Activated T-helper 17 cell treated with anti-CD3 and anti-CD28 coated beads, Interleukin-2, amount 50 U/mL, for 72 hours (primary cell): ENCODE results near the gene PPHLN1. TPM values are rescaled to one million over a fixed set of nuclear protein-coding genes. Genes with fewer than 3 reads are reported as not detected.

Source experiments
- ATAC-seq: fragments of 150-1000 bp; cut with Tn5 transposase; replicated peaks from 2 replicates; pipeline ENCODE4 v1.10.0; 2021; ENCODE audit warnings: mild to moderate bottlenecking, moderate library complexity
- H3K27ac Mint-ChIP-seq: one replicate; pipeline ENCODE4 v1.8.0; 2022; ENCODE audit warnings: mixed read lengths
- H3K27me3 Mint-ChIP-seq: one replicate; pipeline ENCODE4 v1.8.0; 2022; ENCODE audit warnings: mixed read lengths
- H3K36me3 Mint-ChIP-seq: one replicate; pipeline ENCODE4 v1.8.0; 2022; ENCODE audit warnings: low read depth, mild to moderate bottlenecking, mixed read lengths
- H3K4me1 Mint-ChIP-seq: one replicate; pipeline ENCODE4 v1.8.0; 2022; ENCODE audit warnings: mixed read lengths
- H3K4me3 Mint-ChIP-seq: one replicate; pipeline ENCODE4 v1.8.0; 2022; ENCODE audit warnings: mild to moderate bottlenecking, mixed read lengths
- H3K9me3 Mint-ChIP-seq: one replicate; pipeline ENCODE4 v1.8.0; 2022; ENCODE audit warnings: mixed read lengths
- total RNA-seq, 2 donors: library from RNA; stranded (reverse); gene quantifications; one replicate each; pipeline ENCODE4 v1.2.3, GENCODE V29; 2022

The PPHLN1 gene
- total RNA-seq, 2 donors from 2014 or later = 77.0 to 94.0 TPM

DNA sequence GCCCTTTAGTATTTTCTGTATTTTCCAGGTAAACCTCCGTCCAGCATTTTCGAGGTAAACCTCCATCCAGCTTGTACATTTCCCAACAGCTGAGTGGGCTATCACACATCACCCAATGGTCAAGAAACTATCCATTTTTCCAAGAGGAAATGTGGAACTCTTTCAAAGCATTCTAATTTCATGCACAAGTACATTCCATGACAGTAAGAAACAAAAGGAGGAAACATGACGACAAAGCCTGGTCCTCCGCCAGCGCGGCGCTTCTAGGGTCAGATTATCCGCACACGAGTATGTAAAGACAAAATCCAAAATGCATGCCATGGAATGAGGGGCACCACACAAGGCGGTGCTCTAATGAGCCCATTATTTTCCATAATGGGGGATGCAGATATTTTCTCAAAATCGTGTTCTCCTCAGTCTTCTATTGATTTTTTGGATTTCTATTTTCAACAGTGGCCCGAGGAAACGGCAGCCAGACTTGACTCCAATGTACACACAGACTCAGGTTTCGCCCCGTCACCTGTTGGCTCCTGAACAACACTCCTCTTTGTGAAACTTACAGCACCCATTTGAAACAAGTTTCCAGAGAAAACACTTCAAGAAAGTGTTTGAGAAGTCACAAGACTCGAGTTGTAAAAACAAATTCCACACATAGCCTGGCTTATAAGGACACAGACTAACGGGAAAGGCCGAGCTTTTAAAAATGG is 156.2 kb downstream of the PPHLN1 start:
- H3K36me3 Mint-ChIP-seq = peaks cover 5% of the 10 kb centered on the region
- no peak for ATAC-seq
- H3K9me3 Mint-ChIP-seq = no peaks in the 10 kb centered on the region
- H3K4me1 Mint-ChIP-seq = peaks cover 6% of the 10 kb centered on the region
- no peak overlapping the region for H3K27ac Mint-ChIP-seq
- peak overlapping the region; percentile 52 for H3K4me3 Mint-ChIP-seq
- peaks cover 50% of the 10 kb centered on the region for H3K27me3 Mint-ChIP-seq

DNA sequence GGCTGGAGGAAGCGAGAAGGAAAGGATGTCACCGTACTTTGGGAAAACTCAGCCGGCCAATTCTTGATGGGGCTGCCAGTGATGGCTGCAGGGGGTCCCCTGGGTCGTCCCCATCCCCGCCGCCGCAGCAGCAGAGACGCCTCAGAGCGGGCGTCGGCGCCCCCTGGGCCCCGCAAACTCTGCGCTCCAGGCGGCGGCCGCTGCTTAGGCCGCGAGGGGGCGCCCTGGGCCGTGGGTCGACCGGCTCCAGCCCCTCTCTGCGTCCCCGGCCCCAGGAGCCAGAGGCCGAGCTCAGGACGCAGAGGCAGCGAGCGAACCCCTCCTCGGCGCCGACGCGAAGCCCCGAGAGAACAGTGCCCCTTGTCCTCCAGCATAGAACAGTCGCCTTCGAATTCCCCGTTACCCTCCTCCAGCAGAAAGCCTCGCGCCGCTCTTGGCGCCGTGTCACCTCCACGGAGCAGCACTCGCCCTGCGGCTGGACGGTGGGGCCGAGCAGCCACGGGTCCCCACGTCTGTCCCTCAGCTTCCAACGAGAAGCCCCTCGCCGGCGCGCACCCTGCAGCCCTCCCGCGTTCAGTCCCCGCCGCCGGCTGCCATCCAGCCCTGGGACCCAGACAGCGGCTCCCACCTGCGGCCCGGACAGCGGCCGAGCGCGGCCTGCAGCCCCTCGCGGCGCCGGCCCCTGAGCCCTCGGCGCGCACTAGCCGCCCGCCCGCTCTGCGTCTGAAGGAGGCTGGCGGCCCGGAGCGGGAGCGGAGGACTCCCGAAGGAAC is 157.0 kb downstream of the PPHLN1 start:
- Mint-ChIP-seq H3K27ac (no peak overlapping the region), H3K4me1 (peaks cover 6% of the 10 kb centered on the region), H3K4me3 (peak overlapping the region; percentile 52), H3K27me3 (peaks cover 52% of the 10 kb centered on the region), H3K9me3 (no peaks in the 10 kb centered on the region), H3K36me3 (peaks cover 5% of the 10 kb centered on the region)
- ATAC-seq = peak; percentile 84

DNA sequence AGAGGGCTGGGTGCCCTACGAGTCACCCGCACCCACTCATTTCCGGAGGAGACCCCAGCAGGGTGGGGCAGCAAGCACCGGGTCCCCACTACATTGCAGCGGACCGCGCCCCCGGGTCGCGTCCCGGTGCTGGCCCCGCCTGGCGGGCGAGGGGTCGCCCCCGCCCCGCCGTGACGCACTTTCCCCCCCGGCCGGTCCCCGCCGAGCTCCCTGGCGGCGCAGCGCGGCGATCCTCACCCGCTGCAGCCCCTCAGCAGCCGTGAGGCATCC is 157.5 kb downstream of the PPHLN1 start:
- peak overlapping the region; percentile 80 for H3K4me3 Mint-ChIP-seq
- H3K36me3 Mint-ChIP-seq = peaks cover 5% of the 10 kb centered on the region
- no peaks in the 10 kb centered on the region for H3K9me3 Mint-ChIP-seq
- peak; percentile 42 for ATAC-seq
- H3K27me3 Mint-ChIP-seq = peaks cover 52% of the 10 kb centered on the region
- peaks cover 6% of the 10 kb centered on the region for H3K4me1 Mint-ChIP-seq
- H3K27ac Mint-ChIP-seq = no peak overlapping the region

DNA sequence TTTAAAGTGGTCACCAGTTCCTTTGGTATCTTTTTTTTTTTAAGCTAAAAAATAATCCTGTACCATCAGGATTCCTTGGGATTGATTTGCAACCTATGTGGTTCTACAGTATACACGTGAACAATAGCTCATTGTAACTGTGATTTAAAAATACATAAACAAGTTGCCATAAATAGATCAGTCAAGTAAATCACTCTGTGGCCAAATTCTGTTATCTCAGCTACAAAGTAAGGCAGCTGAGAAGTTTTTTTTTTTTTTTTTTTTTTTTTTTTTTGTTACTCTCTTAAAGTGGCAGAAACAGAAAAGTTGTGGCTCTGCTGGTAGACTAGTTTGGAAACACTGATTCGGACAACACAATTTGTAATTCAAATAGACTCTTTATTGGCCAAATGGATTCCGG is 159.0 kb downstream of the PPHLN1 start:
- Mint-ChIP-seq H3K36me3 (peaks cover 5% of the 10 kb centered on the region), H3K27me3 (peaks cover 47% of the 10 kb centered on the region), H3K4me3 (no peak overlapping the region), H3K27ac (no peak overlapping the region), H3K4me1 (peaks cover 6% of the 10 kb centered on the region), H3K9me3 (no peaks in the 10 kb centered on the region)
- ATAC-seq = no peak

DNA sequence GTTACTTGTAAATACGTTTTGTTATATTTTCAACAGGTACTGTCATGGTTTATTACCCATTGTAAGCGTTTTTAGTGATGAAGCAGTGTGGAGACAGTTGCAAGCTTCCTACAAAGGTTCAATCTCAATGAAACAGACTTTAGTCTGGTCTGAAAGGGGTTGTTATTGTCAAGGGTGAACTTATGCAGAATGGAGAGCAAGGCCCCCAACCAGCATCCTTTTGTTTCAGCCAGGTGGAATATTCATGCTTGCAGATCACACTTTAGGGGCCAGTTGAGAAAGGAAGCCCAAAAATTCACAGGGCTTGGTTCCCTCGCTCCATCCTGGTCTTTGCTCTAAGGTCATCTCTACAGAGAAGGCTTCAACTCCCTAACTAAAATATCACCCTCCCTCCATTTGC is 159.9 kb downstream of the PPHLN1 start:
- Mint-ChIP-seq H3K4me1 (peaks cover 6% of the 10 kb centered on the region), H3K9me3 (no peaks in the 10 kb centered on the region), H3K27me3 (peaks cover 46% of the 10 kb centered on the region), H3K36me3 (peaks cover 5% of the 10 kb centered on the region), H3K27ac (no peak overlapping the region), H3K4me3 (no peak overlapping the region)
- no peak for ATAC-seq

DNA sequence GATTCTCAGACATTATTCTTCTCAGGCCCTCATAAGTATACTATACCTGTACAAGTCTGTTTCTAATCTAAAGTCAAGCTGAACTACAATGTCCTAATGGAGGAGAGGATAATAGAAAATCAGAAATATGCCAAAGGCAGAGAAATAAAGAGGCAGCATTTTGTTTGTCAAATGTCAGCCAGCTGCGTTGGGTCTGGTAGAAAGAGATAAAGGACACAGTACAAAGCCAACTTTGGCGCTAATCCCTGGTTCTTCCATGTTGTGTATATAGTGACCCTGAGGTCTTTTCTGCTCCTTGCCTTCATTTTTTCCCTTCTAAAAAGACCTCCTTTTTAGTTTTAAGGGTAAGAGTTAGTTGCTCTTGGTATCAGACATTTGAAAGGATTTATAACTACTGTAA is 160.4 kb downstream of the PPHLN1 start:
- Mint-ChIP-seq H3K27me3 (peaks cover 42% of the 10 kb centered on the region), H3K27ac (no peak overlapping the region)

DNA sequence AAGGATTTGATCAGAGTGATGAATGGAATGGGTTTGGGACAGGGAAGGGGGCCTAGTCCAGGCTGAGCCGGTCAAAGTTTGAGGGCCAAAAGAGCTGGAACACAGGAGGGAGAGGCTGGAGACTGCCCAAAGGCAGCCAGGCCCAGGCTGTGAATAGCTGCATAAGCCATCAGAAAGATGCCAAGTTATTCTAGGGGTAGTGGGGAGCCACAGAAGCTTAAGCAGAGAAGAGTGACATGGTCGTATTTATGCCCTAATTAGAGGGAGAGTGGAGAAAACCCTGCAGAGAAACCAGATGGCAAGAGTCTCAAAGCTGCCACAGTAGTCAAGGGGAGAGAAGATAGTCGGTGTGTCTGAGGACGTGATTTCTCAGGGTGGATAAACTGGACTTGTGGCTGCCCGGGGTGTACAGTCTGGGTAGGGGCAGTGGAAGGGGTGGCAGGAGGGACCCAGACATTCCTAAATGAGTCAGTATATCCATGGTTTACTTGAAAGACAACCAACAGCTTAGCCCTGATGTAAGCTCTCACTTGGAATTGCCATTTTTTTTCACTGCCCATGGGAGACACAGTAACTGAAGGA is 164.4 kb downstream of the PPHLN1 start:
- no peaks in the 10 kb centered on the region for H3K36me3 Mint-ChIP-seq
- no peaks in the 10 kb centered on the region for H3K4me1 Mint-ChIP-seq
- H3K27me3 Mint-ChIP-seq = peaks cover 27% of the 10 kb centered on the region
- no peak overlapping the region for H3K4me3 Mint-ChIP-seq
- H3K9me3 Mint-ChIP-seq = no peaks in the 10 kb centered on the region
- no peak for ATAC-seq
- no peak overlapping the region for H3K27ac Mint-ChIP-seq

More for the DNA sequence above, 160.4 kb downstream of the PPHLN1 start:
- ATAC-seq = no peak
- H3K4me1 Mint-ChIP-seq = peaks cover 6% of the 10 kb centered on the region
- H3K9me3 Mint-ChIP-seq = no peaks in the 10 kb centered on the region
- no peak overlapping the region for H3K4me3 Mint-ChIP-seq
- peaks cover 5% of the 10 kb centered on the region for H3K36me3 Mint-ChIP-seq

Other genes starting within 250 kb of the PPHLN1 start
- 10 to 100 TPM in 1 of 2 donors, 1 to 10 TPM in 1; 7.3 to 11.5 TPM for gene GXYLT1, start 181.3 kb upstream of the PPHLN1 start, total RNA-seq
- gene YAF2, start 87.9 kb upstream of the PPHLN1 start, total RNA-seq = 10 to 100 TPM; 31.7 to 32.9 TPM
- 10 to 100 TPM; 60.6 to 69.4 TPM for gene ZCRB1, start 73 bp upstream of the PPHLN1 start, total RNA-seq